ENCODE data around the gene DIO3. TPM values are rescaled to one million over a fixed set of nuclear protein-coding genes. Genes with fewer than 3 reads are reported as not detected.
"Not testable (repeated sequence)": the region's sequence is repeated elsewhere in the genome, so short reads cannot be mapped to it uniquely, and the experiment has no call there.

DIO3 gene
- total RNA-seq, 1 donor from 2014 or later: 0.13 TPM

- no peak for DNase-seq (ENCODE audit: low read depth)
- Histone ChIP-seq H3K4me3 (ENCODE audit: low read depth, low read length) (no peak overlapping the region), H3K27me3 (ENCODE audit: control insufficient read depth, insufficient read depth, low read length) (no peaks in the 10 kb centered on the region), H3K36me3 (ENCODE audit: control insufficient read depth, insufficient read depth, low read length) (no peaks in the 10 kb centered on the region)
- TF ChIP-seq CTCF (IDR thresholded peaks at IDR 0.05; ENCODE audit: insufficient read depth, low read length, poor library complexity, severe bottlenecking): no peak
Observed at GRCh38 chr14:101547961-101548669, 13.2 kb upstream of the DIO3 start.

DNA sequence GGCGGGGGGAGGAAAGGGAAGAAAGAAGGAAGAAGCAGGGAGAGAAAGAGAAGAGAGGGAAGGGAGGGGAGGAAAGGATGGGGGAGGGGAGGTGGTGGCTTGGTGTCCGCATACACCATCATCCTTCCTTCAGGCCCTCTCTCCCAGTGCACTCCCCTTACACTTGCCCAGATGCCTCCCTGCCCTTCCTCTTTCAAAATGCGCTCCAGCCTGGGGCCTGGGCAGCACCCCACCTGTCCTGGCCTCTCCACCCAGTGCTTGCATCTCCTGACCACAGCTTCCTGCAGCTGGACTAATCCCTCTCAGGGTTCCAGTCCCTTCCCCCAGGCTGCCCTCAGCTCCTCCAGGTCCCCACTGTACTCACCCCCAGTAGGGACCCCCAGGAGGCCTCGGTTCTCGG, 12.6 kb upstream of the DIO3 start:
- Histone ChIP-seq H3K27me3 (ENCODE audit: control insufficient read depth, insufficient read depth, low read length) (no peaks in the 10 kb centered on the region), H3K4me3 (ENCODE audit: low read depth, low read length) (no peak overlapping the region), H3K36me3 (ENCODE audit: control insufficient read depth, insufficient read depth, low read length) (no peaks in the 10 kb centered on the region)
- no peak for DNase-seq (ENCODE audit: low read depth)
- TF ChIP-seq CTCF (IDR thresholded peaks at IDR 0.05; ENCODE audit: insufficient read depth, low read length, poor library complexity, severe bottlenecking): no peak

GRCh38 chr14:101549154-101549553, 12.1 kb upstream of the DIO3 start:
- TF ChIP-seq CTCF (IDR thresholded peaks at IDR 0.05; ENCODE audit: insufficient read depth, low read length, poor library complexity, severe bottlenecking): no peak

GRCh38 chr14:101550202-101550912, 10.9 kb upstream of the DIO3 start:
- not testable (repeated sequence) for H3K27me3 ChIP-seq (ENCODE audit: control insufficient read depth, insufficient read depth, low read length); H3K4me3 ChIP-seq (ENCODE audit: low read depth, low read length); DNase-seq (ENCODE audit: low read depth); H3K36me3 ChIP-seq (ENCODE audit: control insufficient read depth, insufficient read depth, low read length)

More at GRCh38 chr14:101549154-101549553, 12.1 kb upstream of the DIO3 start:
- no peak overlapping the region for H3K4me3 ChIP-seq (ENCODE audit: low read depth, low read length)
- DNase-seq (ENCODE audit: low read depth): no peak
- peaks cover 2% of the 10 kb centered on the region for H3K27me3 ChIP-seq (ENCODE audit: control insufficient read depth, insufficient read depth, low read length)
- no peaks in the 10 kb centered on the region for H3K36me3 ChIP-seq (ENCODE audit: control insufficient read depth, insufficient read depth, low read length)

DNA sequence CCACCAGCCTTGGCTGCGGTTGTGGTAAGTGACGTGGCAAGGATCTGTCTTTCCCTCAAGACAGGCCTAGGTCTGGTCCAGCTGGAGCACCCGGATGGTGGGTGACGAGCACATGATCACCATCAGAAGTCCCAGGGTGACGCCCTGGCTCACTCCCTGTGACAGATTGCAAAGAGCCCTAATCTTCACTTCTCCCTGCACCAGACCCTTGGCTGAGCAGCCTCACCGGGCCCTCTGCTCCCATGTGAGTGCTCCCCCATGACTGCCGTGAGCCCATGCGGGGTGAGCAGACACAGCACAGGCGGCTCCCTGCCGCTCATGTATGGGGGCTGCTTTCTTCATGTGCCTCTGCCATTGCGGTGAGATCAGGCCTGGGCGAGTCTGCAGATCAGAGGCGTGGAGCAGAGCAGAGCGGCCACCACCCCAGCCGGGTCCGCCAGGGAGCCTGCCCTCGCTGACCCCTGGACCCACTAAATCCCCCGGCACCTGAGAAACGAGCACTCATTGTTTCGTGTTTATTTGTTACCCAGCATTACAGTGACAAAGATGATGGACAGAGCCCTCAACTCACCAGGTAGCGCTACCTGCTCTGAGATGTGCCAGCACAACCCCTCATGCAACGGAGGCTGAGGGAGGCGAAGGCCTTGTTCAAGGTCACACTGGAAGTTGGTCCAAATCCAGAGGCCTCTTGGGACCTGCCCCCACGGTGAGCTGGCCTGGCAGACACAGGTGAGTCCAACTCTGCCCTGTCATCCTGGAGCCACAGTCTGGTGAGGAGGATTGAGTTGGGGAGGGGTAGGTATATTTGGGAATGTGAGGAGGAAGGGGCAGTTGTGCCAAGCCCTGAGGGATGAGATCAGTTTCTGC, 9.3 kb upstream of the DIO3 start:
- no peak overlapping the region for H3K4me3 ChIP-seq (ENCODE audit: low read depth, low read length)
- TF ChIP-seq CTCF (IDR thresholded peaks at IDR 0.05; ENCODE audit: insufficient read depth, low read length, poor library complexity, severe bottlenecking): no peak
- H3K36me3 ChIP-seq (ENCODE audit: control insufficient read depth, insufficient read depth, low read length): no peaks in the 10 kb centered on the region
- no peak for DNase-seq (ENCODE audit: low read depth)
- peaks cover 12% of the 10 kb centered on the region for H3K27me3 ChIP-seq (ENCODE audit: control insufficient read depth, insufficient read depth, low read length)

DNA sequence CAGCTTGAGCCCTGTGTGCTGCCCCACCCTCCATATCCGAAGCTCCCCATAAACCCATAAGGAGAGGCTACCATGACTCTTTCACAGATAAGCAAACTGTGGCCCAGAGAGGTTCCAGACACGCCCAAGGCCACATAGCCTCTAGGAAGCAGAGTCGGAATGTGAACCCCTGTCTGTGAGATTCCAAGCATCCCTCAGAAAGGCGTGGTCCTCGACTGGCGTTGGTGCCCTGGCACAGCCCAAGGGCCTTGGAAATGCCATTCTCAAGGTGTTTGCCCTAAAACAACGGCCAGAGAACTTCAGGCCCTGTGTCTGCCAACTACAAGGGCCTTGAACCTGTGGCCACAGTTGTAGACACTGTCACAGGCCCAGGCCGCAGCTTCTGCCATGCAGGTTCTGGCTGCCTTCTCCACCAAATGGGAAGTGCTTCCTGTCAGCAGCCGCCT, 8.5 kb upstream of the DIO3 start:
- Histone ChIP-seq H3K4me3 (ENCODE audit: low read depth, low read length) (no peak overlapping the region), H3K27me3 (ENCODE audit: control insufficient read depth, insufficient read depth, low read length) (peaks cover 18% of the 10 kb centered on the region), H3K36me3 (ENCODE audit: control insufficient read depth, insufficient read depth, low read length) (no peaks in the 10 kb centered on the region)
- no peak for TF ChIP-seq CTCF (IDR thresholded peaks at IDR 0.05; ENCODE audit: insufficient read depth, low read length, poor library complexity, severe bottlenecking)
- no peak for DNase-seq (ENCODE audit: low read depth)
